ENCODE results near the gene RAB18.
"Not testable (repeated sequence)": the region's sequence is repeated elsewhere in the genome, so short reads cannot be mapped to it uniquely, and the experiment has no call there.

The RAB18 gene

GRCh38 chr10:27504808-27505460 is 830 bp downstream of the RAB18 start:
- DNase-seq, result peak in 2 of 56 donors; percentile 17 to 35

DNA sequence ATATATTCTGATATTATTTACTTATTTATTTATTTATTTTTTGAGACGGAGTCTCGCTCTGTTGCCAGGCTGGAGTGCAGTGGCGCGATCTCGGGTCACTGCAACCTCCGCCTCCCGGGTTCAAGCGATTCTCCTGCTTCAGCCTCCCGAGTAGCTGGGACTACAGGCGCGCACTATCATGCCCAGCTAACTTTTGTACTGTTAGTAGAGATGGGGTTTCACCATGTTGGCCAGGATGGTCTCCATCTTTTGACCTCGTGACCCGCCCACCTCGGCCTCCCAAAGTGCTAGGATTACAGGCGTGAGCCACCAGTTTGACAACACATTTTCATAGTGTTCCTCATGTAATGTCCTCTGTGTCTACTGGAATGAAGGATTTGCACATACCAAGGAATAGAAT is 1.4 kb downstream of the RAB18 start:
- not testable (repeated sequence) for DNase-seq

DNA sequence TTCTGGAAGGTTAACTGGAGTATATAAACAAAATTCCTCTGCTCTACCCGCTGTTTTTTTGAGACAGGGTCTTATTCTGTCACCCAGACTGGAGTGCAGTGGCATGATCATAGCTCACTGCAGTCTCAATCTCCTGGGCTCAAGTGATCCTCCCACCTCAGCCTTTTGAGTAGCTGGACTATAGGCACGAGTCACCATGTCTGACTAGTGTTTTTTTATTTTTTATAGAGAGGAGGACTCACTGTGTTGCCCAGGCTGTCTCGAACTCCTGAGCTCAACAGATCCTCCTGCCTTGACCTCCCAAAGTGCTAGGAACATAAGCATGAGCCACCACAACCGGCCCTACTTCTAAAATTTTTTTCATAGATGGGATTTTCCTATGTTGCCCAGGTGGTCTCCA is 2.2 kb downstream of the RAB18 start:
- no peak for DNase-seq

GRCh38 chr10:27512548-27512947 is 8.4 kb downstream of the RAB18 start:
- no peak for DNase-seq

DNA sequence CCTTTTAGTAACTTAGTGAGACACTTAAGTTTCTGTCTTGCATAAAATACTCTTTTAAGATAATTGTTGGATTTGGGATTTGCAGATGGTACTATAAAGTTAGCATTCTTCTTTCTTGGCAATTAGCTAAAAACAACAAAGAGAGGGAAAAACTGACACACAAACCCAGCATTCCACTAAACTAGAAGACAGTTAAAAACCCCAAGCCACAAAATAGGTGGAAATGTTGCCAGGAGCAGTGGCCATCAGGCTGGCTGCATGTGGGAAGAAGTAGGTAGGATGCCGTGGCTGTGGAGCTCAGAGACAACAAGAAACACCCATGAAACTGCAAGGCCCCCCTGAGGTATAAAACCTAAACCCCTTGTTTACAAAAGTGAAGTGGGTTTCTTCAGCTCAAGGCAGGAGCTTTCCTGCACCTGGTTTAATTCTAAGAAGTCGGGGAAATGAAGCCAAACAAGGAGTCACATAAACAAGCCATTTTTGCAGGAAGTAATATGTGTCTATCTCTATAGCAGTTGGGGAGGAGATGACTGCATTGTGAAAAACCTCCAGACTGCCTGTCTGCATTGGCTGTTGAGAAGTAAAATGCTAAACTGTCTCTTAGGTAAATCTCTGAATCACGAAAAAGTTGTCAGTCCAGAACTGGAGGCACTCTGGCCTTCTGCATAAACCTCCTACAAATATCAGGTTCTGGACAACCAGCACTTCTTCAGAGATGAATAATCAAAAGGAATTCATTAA is 9.5 kb downstream of the RAB18 start:
- no peak for DNase-seq

DNA sequence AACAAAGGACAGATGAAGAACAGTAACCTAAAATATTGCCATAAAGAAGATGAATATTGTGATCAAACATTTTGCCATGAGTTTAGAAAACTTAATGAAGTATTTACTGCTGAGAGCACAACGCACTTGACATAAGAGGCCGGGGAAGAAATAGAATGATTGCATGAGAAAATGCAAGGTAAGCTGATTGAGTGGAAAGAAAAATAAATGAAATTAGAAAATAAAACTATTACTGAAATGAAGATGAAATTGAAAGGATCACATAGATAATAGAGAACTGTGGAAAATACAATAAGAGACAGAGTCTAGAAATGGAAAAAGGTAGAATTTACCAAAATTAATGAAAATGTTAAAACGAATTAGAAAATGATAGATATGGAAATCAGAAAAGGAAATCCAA is 10.1 kb downstream of the RAB18 start:
- no peak for DNase-seq

GRCh38 chr10:27518261-27518660 is 14.2 kb downstream of the RAB18 start:
- DNase-seq, result no peak

DNA sequence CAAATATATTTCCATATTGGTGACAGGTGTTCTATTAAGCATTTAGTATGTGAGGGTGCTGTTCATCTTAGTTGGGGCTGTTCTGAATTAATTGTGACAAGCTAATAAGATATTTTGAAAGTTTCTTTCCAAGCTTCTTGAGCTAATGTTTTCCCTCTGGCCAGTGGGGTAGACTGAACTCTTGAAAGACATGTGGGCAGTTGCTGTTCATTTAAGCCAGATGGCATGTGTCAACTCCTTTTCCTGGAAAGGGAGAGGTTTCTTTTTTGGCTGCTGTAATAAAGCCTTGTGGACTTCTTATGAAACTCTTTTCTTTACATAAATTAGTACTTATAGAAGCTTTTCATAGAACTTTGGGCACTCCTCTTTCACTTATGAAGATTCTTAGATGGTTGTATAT is 21.7 kb downstream of the RAB18 start:
- no peak for DNase-seq

GRCh38 chr10:27526242-27526641 is 22.1 kb downstream of the RAB18 start:
- DNase-seq, result no peak

DNA sequence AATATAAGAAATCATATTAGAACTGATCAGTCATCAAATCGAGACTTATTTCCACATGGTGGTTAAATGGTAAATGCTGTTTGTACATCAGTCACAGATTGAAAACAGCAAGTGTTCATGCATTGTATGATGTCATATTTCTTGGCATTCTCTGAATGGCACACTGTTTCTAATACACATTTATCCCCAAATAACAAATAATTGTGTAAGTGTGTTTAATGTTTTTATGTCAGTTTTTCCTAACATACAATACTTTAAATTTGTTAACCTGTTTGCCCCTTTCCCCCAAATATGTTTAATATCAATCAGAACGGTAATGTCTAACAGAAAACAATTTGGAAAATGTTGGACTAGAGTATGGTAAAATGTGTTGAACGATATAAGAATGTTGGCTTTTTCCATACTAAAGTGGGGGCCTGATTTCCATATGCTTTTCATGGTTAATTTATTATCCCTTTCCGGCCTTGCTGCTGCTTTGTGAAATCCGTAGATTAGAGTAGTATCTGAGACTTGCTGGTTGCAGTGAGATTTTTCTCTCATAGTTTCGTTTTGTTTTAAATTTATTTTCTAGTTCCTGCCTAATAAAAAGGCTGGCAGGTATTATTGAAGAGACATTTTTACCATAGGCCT is 23.7 kb downstream of the RAB18 start:
- DNase-seq, result no peak

DNA sequence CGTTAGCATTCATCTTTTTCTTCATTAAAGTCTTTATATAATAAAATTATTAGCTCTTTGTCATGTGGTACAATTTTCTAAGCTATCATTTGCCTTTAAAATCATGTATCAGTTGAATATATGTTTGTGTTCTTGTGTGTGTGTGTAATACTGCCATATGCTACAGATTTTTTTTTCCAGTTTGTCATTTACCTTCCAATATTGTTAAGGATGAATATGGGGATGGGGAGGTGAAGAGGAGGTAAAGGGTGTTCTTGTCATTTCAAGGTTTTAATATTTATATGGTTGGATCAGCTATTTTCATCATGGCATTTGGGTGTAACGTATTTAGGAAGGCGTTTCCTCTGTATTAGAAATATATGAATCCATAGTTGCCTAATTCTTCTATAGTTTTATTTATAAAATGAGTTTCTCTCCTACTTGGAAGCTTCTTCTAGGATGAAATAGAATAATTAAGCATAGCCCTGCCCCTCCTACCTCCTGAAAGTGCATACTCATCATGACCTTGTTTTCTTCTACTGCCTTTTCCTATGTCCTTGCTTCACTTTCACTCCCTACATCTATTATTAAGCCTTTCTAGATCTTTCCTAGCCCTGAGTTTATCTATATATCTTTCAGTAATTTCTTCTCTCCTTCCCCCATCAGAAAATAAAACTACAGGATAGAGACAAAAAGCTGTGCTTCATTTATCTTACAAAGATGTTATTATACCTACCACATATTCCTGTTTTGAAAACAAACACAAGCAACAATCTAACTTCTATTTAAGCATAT is 25.1 kb downstream of the RAB18 start:
- no peak for DNase-seq

DNA sequence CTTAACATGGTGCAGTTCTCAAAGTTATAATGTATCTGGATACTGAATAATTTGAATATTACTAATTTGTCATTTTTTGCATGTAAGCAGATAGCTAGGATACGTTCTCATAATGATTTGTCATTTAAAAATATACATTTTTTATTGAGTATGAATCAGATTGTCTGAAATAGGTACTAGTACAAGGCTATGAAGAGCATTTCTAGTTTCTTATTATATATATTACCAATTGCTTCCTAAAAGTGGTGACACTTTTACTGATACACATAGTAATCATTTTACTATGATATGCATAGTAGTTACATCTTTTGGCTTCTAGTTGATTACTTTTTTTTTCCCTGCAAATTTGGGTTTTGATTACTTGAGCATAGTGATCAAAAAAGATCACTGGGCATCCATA is 26.4 kb downstream of the RAB18 start:
- no peak for DNase-seq

DNA sequence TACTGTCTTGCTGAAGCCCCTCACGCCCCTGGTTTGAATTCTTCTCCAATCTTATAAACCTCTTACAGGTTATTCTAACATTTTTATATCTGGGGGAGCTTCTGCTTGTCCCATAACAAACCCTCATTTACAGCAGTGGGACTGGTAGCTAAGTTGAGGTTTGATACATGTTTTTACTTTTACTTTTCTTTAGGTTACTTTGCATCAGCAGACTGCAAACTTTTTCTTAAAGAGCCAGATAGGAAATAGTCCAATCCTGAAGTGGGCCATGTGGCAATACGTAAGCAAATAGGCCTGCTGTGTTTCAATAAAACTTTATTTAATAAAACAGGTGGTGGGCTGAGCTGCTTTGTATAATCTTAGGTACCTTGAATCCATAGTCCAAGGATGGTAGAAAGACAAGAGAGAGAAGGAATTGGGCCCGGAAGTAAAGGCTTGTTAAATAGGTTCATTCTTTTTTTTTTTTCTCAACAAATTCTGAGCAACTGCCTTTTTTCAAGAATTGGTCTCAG is 27.3 kb downstream of the RAB18 start:
- no peak for DNase-seq

GRCh38 chr10:27534161-27534700 is 30.1 kb downstream of the RAB18 start:
- DNase-seq, result no peak

DNA sequence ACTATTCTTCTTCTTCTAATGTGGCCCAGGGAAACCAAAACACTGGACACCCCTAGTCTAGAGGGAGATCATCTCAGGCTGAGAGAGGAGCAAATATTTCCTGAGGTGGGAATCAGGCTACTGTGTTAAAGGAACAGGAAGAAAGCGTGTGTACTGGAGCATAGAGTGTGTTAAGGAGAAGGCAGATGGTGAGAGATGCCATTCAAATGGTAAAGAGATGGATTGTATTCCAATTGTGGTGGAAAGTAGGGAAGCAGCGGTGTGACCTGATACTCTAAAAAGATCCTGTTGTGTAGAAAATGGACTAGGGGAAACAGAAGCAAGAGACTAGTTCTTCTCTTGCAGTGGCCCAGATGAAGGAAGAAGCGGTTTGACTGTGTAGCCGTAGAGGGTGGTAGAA is 31.2 kb downstream of the RAB18 start:
- no peak for DNase-seq

GRCh38 chr10:27536437-27536836 is 32.3 kb downstream of the RAB18 start:
- DNase-seq, result no peak

DNA sequence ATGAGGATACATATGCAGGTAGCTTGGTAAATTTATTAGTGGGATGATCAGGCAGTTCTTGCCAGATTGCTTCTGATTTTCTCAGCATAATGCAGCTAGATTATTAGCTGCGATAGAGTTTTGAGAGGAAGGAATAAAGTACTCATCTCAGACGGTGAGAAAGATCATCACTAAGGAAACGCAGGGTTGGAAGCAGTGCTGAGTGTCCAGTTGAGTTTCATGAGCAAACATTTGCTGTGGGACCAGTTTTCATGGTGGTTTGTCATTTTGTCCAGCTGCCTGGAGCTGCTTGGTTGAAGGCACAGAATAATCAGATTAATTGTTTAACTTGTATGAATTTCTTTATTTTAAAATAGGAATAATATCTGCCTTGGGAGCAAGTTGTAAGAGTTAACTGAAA is 33.1 kb downstream of the RAB18 start:
- no peak for DNase-seq

DNA sequence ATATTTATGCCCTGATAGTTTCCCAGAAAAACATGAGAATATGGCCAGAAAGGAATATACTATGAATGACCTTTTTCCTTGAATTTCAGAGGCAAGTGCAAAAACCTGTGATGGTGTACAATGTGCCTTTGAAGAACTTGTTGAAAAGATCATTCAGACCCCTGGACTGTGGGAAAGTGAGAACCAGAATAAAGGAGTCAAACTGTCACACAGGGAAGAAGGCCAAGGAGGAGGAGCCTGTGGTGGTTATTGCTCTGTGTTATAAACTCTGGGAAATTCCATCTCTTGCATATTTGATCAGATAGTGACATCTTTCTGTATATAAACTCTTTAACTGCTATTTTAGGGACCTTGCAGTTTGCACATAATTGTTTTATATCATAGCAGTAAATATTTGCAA is 33.7 kb downstream of the RAB18 start:
- no peak for DNase-seq

DNA sequence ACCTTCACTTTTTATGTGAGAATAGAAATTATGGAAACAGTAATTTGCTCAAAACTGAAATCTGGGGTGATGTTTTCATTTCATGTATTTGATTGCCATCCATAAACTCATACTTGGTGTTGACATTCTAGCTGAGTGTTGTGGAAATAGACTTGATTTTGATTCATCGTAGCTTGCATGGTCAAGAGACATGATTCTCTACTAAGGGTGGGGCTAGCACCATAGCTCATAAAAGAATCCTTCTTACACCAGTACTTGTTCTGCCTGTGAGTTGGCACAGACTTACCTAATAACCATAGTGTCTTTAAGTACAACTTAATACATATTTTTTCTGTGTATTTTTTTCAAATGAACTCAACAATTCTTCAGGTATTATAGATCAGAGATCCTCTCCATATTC is 36.6 kb downstream of the RAB18 start:
- DNase-seq, result no peak

DNA sequence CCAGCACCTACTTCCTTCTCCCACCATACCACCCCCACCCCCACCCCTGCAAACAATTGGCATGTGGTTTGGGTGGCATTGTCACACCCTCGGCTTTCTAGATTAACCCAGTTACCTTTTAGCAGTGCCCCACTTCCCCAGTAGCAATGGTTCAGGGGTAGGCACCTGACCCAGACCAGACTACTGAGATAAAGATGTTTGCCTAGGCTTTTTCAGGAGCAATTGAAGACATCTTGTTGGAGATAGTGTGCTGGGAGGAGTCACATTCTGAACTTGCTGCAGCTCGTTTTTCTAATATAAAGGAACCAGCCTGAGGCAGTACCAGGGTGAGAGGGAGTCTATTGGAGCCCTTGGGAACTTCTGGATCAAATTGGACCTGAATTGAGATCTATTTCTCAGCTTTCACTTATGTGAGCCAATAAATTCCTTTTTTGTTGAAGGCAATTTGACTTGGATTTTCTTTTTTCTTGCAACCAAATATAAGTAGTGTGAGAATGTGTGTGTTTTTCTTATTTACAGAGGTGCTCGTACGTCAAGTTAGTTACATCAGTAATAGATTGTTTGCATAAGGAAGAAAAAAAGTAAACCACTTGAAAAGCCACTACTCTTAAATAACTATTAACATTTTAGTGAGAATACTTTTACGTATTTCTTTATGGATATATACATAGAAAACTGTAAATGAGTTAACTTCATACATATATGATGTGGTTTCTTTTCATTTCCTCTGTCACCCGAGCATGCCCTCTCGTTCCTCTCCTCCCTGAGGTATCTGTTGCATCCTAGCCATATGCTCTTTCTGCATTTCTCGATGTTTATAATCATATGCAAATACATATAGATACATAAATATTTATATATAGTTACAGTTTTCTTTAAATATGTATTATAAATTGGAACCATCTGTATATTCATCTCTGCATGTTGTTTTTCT is 38.0 kb downstream of the RAB18 start:
- no peak for DNase-seq

All from nucleus accumbens (tissue), 56 donors.